NOMO-1 (cell line): Measurements from ENCODE around the gene SLC6A7.

ENCODE experiments used
- DNase-seq, 2 experiments: peaks; one replicate each; lab custom pipeline; 2025; ENCODE audit not compliant: unreplicated experiment in 2 of 2; lab: John Stamatoyannopoulos, UW

The SLC6A7 gene

GRCh38 chr5:150189326-150189725, 536 bp upstream of the SLC6A7 start:
- no peak for DNase-seq

GRCh38 chr5:150190503-150190979, 679 bp downstream of the SLC6A7 start:
- DNase-seq, result no peak

GRCh38 chr5:150190987-150191386, 1.1 kb downstream of the SLC6A7 start:
- DNase-seq, result no peak

- no peak for DNase-seq
These were observed 2.6 kb downstream of the SLC6A7 start for GRCh38 chr5:150192462-150192861.

GRCh38 chr5:150195736-150196485, 6.0 kb downstream of the SLC6A7 start:
- no peak for DNase-seq

- no peak for DNase-seq
These were observed 6.7 kb downstream of the SLC6A7 start for GRCh38 chr5:150196514-150196913.

- no peak for DNase-seq
These were observed 7.1 kb downstream of the SLC6A7 start for GRCh38 chr5:150196986-150197385.

GRCh38 chr5:150197476-150197875, 7.6 kb downstream of the SLC6A7 start:
- DNase-seq, result no peak

GRCh38 chr5:150202501-150202900, 12.6 kb downstream of the SLC6A7 start:
- DNase-seq, result no peak

GRCh38 chr5:150203832-150204589, 14.1 kb downstream of the SLC6A7 start:
- no peak for DNase-seq

GRCh38 chr5:150204590-150204960, 14.7 kb downstream of the SLC6A7 start:
- no peak for DNase-seq

- DNase-seq, result no peak
These were observed 16.4 kb downstream of the SLC6A7 start for GRCh38 chr5:150206098-150206778.

- DNase-seq, result no peak
These were observed 16.9 kb downstream of the SLC6A7 start for GRCh38 chr5:150206779-150207115.

GRCh38 chr5:150208187-150209098, 18.6 kb downstream of the SLC6A7 start:
- DNase-seq, result no peak

GRCh38 chr5:150209099-150209635, 19.3 kb downstream of the SLC6A7 start:
- no peak for DNase-seq

GRCh38 chr5:150210644-150211043, 20.8 kb downstream of the SLC6A7 start:
- no peak for DNase-seq

GRCh38 chr5:150211156-150212030, 21.5 kb downstream of the SLC6A7 start:
- no peak for DNase-seq

GRCh38 chr5:150213530-150213929, 23.7 kb downstream of the SLC6A7 start:
- no peak for DNase-seq

GRCh38 chr5:150214289-150214688, 24.4 kb downstream of the SLC6A7 start:
- no peak for DNase-seq
